ENCODE results near the gene AQR.
"Not testable (repeated sequence)": the region's sequence is repeated elsewhere in the genome, so short reads cannot be mapped to it uniquely, and the experiment has no call there.

Gene AQR

GRCh38 chr15:34969340-34970097 is at the start of gene AQR:
TSS of gene AQR (minus strand) at chr15:34969742. CDS start at chr15:34969613, 129 bp downstream.
- in situ Hi-C loops (cut with HindIII; ENCODE audit: low sequenced_read_pairs), result no loop called here

DNA sequence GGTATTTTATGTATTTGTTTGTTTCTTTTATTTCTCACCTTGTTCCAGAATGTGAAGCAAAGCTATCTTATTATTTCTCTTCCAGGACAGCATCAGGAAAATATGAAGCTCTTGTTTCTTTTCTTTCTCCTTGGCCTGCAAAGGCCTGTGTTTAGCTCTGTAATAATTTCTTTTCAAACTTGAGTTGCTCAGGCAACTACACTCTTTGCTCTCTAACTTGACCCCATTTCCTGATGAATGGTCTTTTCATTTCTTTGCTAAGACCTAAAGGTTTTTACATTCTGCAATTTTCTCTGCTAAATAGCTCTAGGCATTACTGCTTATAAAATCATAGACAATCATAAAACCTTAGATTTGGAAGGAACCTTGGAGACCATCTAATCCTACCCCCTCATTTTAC is 44.7 kb upstream of the AQR start:
- in situ Hi-C loops (cut with HindIII; ENCODE audit: low sequenced_read_pairs), result no loop called here

DNA sequence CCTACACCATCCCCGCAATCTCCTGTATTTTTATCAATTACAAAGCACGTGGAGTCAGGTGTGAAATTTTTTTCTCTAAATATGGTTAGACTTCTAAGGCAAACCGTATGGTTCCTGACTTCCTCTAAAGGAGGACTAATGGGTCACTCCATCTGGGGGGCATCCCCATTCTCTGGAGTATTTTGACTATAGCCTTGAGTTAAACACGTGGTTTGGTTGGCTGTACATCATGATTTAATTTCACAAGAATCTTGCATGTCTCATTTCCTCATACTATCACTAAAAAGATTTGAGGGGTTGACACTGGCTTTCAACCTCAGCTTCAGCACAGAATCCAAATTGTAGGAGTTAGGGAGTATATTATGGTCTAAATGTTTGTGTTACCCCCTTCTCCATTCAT is 43.8 kb upstream of the AQR start:
- in situ Hi-C loops (cut with HindIII; ENCODE audit: low sequenced_read_pairs), result no loop called here

- in situ Hi-C loops (cut with HindIII; ENCODE audit: low sequenced_read_pairs), result no loop called here
Measured at GRCh38 chr15:35007397-35007796, 37.9 kb upstream of the AQR start.

GRCh38 chr15:35005933-35006332 is 36.4 kb upstream of the AQR start:
- in situ Hi-C loops (cut with HindIII; ENCODE audit: low sequenced_read_pairs), result no loop called here

GRCh38 chr15:35003928-35004327 is 34.4 kb upstream of the AQR start:
- in situ Hi-C loops (cut with HindIII; ENCODE audit: low sequenced_read_pairs), result no loop called here

DNA sequence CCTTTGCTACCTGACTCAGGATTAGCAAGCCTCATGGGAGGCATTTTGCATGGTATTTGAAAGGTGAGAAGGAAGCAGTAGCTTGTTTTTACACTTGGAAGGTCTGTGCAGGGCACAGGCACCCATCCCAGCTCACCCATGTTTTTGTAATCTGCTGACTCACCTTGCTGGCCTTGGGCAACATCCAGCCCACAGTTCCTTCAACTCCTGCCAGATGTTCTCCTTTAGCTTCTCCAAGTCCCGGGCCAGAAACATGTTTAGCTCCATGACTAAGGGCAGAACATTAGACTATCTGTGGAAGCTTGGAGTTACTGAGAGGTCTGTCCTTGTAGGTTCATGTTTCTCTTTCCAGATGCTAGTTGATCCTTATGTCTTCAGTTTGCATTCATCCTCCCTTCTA is 31.0 kb upstream of the AQR start:
- in situ Hi-C loops (cut with HindIII; ENCODE audit: low sequenced_read_pairs), result no loop called here

DNA sequence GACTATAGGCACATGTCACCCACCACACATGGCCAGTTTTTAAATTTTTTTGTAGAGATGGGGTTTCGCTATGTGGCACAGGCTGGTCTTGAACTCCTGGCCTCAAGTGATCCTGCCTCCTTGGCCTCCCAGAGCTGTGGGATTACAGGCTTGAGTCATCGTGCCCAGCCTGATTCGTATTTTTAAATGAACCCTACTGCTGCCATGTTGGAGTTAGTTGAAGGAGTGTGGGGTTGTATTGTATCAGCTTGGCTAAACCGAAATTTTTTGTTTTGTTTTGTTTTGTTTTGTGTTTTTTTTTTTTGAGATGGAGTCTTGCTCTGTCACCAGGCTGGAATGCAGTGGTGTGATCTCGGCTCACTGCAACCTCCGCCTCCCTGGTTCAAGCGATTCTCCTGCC is 30.4 kb upstream of the AQR start:
- in situ Hi-C loops (cut with HindIII; ENCODE audit: low sequenced_read_pairs), result no loop called here

DNA sequence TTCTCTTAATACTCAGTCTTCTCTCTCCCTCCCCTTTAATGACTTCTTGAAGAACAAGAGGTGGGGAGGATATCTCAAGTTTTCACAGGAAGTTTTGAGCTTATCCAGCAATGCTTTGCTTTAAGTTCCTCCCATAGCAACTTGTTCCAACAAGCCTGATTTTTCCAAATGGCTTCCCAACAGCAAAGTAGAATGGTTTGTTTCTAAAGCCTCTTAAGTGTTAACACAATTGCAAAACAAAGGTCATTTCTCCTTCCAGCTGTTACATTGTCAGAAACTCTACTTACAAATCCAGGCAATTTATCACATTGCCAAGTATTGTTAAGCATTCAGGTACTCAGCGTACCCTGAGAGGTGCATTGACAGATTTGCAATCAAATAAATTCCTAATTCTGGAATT is 25.4 kb upstream of the AQR start:
- in situ Hi-C loops (cut with HindIII; ENCODE audit: low sequenced_read_pairs), result no loop called here

- in situ Hi-C loops (cut with HindIII; ENCODE audit: low sequenced_read_pairs), result no loop called here
Measured at GRCh38 chr15:34993877-34994276, 24.3 kb upstream of the AQR start.

GRCh38 chr15:34993412-34993811 is 23.9 kb upstream of the AQR start:
- in situ Hi-C loops (cut with HindIII; ENCODE audit: low sequenced_read_pairs), result no loop called here

DNA sequence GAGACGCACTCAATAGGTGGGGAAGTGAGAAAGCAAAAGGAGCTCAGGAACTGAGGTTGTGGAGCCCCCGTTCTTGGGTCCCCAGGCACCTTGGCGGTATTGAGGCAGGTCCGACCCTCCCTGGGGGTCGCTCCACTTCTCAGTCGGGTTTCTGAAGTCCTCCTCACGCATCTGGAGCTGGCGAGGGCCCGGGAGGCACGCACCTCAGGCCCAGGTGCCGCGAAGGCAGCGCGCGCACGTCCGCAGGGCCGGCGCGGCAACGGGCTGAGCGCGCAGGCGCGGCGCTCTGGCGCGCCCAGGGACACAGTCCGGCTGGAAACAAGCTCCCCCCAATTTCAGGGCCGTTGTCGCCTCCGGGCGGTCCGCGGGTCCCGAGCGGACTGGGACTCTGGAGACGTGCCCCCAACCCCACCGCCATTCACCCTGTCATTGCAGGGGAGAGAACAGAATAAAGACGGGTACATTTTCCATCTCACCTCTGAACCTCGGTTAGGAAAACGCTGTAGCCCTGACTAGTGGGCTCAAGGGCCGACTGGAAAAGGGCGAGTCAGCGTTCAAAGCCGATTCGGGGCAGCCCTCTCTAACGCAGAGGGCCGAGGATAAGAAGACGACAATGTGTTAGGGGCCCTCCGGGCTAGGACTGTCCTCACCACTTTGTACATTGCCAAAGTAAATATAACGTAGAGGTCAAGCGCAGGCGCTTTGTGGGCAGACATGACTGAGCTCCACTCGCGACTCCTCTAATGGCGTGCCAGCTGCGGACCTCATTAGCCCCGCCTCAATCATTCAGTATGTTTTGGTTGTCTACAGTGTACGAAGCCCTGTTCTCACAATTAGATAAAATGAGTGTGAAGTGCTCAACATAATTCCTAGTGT is 18.7 kb upstream of the AQR start, which contains the start of gene ZNF770:
Gene ZNF770, minus strand, starts transcription at position 261 of the 876 bp plus-strand sequence. CDS start 4,853 bp downstream, outside the sequence.
- in situ Hi-C loops (cut with HindIII; ENCODE audit: low sequenced_read_pairs), result no loop called here

DNA sequence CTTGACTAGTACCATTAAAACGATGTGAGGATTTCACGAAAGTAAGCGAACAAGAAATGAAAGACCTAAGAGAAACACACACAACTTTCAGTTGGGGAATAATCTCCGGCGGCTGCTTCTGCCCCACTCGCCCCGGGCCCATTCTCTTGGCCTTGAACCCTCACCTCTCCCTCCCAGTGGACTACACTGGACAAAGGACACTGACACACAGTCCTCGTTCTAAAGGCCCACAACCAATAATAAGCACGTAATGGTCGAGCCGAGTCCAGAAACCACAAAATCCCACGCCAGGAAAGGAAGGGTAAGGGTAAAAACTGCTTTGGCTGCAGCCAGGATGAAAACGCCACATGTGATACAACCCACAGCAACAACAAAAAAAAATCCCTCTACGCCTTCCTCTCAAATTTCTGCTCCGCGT is 18.1 kb upstream of the AQR start:
- in situ Hi-C loops (cut with HindIII; ENCODE audit: low sequenced_read_pairs), result no loop called here

- in situ Hi-C loops (cut with HindIII; ENCODE audit: low sequenced_read_pairs), result no loop called here
Measured at GRCh38 chr15:34986771-34987480, 17.4 kb upstream of the AQR start.

DNA sequence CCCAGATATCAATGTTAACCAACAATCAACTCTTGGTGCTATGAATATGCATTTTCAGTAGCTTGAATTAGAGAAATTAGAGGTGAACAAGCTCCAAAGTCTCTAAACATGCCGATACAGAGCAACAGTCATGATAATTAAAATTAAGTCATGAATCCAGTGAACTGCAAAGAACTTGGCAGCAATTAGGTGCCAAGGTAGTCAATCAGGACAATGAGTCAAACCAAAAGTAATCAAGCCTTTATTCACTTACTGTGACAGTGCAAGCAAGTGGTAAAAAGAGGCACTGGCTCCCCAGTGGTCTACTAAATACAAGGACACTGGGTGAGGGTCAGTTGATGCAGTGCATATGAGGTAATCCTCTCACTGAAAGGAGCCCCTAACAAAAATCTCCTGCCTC is 16.8 kb upstream of the AQR start:
- in situ Hi-C loops (cut with HindIII; ENCODE audit: low sequenced_read_pairs), result no loop called here

- in situ Hi-C loops (cut with HindIII; ENCODE audit: low sequenced_read_pairs), result no loop called here
Measured at GRCh38 chr15:34984889-34985630, 15.5 kb upstream of the AQR start.

DNA sequence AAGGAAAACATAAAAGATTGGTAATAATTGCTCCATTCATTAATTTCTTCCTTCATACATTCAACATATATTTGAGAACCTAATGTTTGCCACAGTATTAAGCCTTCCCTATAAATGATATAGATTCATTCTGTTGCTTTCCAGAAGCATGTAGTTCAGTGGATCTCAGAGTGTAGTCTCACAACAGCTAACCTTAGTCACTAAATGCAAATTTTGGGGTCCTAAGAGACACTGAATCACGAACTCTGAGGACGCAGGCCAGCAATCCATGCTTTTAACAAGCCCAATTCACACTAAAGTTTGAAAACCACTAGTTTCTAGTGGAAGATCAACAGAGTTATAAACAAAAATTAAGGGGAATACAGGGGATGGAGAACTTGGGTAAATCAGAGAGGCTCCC is 7.2 kb upstream of the AQR start:
- in situ Hi-C loops (cut with HindIII; ENCODE audit: low sequenced_read_pairs), result no loop called here

DNA sequence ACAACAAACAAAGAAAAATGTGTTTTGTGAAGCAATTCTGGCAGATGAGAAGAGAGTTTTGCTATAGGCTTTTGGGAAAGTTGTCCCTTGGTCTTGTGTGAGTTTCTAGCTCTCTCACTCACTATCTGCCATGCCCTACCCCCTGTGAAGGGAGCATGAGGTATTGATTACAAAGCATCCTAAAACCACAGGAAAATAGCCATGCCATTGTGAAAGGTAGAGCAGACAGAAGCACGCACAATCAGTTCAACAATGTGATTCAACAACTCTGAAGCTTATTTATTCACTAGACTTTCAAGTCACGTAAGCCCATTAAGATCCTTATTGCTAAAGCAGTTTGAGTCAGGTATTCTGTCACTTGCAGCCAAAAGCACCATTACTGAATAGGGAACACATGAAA is 6.5 kb upstream of the AQR start:
- in situ Hi-C loops (cut with HindIII; ENCODE audit: low sequenced_read_pairs), result no loop called here

DNA sequence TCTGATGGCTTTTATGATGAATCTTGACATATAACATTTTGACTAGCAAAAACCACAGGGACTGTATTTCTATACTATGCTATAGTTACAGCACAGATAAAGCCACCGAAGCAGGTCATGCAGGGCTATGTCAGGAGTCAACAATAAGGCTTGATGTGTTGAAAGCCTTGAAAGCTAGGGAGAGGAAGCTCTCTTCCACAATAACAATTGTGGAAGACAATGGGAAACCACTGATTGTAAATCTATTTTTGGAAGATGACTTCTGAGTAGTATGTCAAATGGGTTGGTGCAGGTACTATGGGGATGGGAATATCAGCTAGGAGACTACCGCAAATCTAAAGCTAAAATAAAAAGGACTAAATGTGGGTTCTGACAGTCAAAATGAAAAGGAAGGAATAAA is 4.0 kb upstream of the AQR start:
- in situ Hi-C loops (cut with HindIII; ENCODE audit: low sequenced_read_pairs), result no loop called here

DNA sequence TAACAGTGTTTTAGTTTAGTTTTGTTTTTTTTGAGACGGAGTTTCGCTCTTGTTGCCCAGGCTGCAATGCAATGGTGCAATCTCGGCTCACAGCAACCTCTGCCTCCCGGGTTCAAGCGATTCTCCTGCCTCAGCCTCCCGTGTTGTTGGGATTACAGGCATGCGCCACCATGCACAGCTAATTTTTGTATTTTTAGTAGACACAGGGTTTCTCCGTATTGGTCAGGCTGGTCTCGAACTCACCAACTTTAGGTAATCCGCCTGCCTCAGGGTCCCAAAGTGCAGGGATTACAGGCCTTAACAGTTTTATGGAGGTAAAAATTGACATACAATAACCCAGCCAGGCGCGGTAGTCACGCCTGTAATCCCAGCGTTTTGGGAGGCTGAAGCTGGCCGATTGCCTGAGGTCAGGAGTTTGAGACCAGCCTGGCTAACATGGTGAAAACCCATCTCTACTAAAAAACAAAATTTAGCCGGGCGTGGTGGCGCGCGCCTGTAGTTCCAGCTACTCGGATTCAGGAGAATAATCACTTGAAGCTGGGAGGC is 629 bp upstream of the AQR start:
- in situ Hi-C loops (cut with HindIII; ENCODE audit: low sequenced_read_pairs), result not testable (repeated sequence)

Data from DLD1 (cell line).